ENCODE data around the gene PCDHGA6. TPM values are rescaled to one million over a fixed set of nuclear protein-coding genes. Genes with fewer than 3 reads are reported as not detected.

Gene PCDHGA6
- total RNA-seq, 4 donors from 2014 or later = 3.0 to 6.9 (median 4.6) TPM

DNA sequence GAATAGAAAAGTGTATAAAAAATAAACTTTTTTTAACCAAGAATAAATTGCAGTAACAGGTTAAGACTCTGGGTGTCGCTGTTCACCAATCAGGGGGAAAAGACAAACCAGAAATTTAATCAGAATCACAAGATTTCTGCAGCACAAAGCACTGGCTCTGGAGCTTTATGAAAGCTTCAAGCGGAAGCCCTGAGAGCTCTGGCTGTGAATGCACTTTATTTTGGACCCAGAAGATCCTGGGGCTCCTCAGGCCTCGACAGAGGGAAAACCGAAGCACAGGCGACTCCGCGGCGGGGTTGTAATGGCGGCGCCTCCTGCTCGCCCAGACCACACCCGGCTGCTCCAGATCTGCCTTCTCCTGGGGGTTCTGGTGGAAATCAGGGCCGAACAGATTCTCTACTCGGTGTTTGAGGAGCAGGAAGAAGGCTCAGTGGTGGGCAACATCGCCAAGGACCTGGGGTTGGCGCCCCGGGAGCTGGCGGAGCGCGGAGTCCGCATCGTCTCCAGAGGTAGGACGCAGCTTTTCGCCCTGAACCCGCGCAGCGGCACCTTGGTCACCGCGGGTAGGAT lies 18.7 kb upstream of the PCDHGA6 start, which contains the start of gene PCDHGA4:
Gene PCDHGA4 (plus strand): TSS at position 122 of the 570 bp plus-strand sequence. CDS start 87 bp downstream, at position 209.
- DNase-seq (ENCODE audit: low spot score) (no peak), ATAC-seq (ENCODE audit: low FRiP score) (no peak)
- TF ChIP-seq, protein P1, sequence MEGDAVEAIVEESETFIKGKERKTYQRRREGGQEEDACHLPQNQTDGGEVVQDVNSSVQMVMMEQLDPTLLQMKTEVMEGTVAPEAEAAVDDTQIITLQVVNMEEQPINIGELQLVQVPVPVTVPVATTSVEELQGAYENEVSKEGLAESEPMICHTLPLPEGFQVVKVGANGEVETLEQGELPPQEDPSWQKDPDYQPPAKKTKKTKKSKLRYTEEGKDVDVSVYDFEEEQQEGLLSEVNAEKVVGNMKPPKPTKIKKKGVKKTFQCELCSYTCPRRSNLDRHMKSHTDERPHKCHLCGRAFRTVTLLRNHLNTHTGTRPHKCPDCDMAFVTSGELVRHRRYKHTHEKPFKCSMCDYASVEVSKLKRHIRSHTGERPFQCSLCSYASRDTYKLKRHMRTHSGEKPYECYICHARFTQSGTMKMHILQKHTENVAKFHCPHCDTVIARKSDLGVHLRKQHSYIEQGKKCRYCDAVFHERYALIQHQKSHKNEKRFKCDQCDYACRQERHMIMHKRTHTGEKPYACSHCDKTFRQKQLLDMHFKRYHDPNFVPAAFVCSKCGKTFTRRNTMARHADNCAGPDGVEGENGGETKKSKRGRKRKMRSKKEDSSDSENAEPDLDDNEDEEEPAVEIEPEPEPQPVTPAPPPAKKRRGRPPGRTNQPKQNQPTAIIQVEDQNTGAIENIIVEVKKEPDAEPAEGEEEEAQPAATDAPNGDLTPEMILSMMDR (IDR thresholded peaks at IDR 0.05) = no peak

DNA sequence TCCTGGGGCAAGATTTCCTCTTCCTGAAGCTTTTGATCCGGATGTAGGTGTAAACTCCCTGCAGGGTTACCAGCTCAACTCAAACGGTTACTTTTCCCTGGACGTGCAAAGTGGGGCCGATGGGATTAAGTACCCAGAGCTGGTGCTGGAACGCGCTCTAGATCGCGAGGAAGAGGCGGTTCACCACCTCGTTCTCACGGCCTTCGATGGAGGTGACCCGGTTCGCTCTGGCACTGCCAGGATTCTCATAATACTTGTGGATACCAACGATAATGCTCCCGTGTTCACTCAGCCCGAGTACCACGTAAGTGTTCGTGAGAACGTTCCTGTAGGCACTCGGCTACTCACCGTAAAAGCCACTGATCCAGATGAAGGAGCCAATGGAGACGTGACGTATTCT lies 18.1 kb upstream of the PCDHGA6 start:
- TF ChIP-seq, protein P1 (IDR thresholded peaks at IDR 0.05) = no peak
- DNase-seq (ENCODE audit: low spot score) = no peak
- no peak for ATAC-seq (ENCODE audit: low FRiP score)

DNA sequence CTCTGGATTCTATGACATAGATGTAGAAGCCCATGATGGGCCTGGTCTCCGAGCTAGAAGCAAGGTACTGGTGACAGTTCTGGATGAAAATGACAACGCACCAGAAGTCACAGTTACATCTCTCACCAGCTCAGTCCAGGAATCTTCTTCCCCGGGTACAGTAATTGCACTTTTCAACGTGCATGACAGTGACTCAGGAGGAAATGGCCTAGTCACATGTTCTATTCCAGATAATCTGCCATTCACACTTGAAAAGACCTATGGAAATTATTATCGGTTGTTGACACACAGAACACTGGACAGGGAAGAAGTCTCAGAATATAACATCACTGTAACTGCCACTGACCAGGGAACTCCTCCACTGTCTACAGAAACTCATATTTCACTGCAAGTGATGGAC lies 17.6 kb upstream of the PCDHGA6 start:
- ATAC-seq (ENCODE audit: low FRiP score) (no peak), DNase-seq (ENCODE audit: low spot score) (no peak)
- TF ChIP-seq, protein P1 (IDR thresholded peaks at IDR 0.05) = no peak

DNA sequence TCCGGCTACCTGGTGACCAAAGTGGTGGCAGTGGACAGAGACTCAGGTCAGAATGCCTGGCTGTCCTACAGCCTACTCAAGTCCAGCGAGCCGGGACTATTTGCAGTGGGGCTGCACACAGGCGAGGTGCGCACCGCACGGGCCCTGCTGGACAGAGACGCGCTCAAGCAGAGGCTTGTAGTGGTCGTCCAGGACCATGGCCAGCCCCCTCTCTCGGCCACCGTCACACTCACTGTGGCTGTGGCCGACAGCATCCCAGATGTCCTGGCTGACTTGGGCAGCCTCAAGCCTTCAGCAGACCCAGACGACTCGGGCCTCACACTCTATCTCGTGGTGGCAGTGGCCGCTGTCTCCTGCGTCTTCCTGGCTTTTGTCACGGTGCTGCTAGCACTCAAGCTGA lies 16.7 kb upstream of the PCDHGA6 start:
- TF ChIP-seq, protein P1 (IDR thresholded peaks at IDR 0.05) = no peak
- ATAC-seq (ENCODE audit: low FRiP score) (no peak), DNase-seq (ENCODE audit: low spot score) (no peak)

DNA sequence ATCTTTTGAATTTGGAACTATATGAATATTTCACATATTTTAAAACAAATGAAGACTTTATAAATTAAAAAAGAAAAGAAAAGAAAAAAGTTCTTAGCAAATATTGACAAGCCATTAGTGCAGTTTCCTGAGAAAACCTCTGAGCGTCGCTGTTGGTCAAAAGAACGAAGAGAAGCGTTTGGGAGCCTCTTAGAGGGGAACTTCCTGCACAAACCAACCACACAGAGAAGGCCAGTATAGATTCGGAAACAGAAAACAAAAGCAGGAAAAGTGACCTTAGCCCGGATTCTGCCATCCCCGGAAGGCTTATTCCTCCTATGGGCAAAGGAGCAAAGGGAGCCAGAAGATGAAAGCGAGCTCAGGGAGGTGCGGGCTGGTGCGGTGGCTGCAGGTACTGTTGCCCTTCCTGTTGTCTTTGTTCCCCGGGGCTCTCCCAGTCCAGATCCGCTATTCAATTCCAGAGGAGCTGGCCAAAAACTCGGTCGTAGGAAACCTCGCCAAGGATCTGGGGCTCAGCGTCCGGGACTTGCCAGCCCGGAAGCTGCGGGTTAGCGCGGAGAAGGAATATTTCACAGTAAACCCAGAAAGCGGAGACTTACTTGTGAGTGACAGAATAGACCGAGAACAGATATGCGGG lies 13.8 kb upstream of the PCDHGA6 start, which contains the start of gene PCDHGB2:
Gene PCDHGB2 (plus strand): TSS at position 205 of the 637 bp plus-strand sequence. CDS start 142 bp downstream, at position 347.
- TF ChIP-seq, protein P1 (IDR thresholded peaks at IDR 0.05) = no peak
- ATAC-seq (ENCODE audit: low FRiP score) (no peak), DNase-seq (ENCODE audit: low spot score) (no peak)

DNA sequence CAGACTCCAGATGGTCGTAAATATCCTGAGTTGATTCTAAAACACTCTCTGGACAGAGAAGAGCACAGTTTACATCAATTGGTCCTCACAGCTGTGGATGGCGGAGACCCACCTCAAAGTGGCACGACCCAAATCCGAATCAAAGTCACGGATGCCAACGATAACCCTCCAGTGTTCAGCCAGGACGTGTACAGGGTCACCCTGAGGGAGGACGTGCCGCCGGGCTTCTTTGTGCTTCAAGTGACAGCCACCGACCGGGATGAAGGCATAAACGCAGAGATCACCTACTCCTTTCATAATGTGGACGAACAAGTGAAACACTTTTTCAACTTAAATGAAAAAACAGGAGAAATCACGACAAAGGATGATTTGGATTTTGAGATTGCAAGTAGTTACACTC lies 13.0 kb upstream of the PCDHGA6 start:
- no peak for ATAC-seq (ENCODE audit: low FRiP score)
- TF ChIP-seq, protein P1 (IDR thresholded peaks at IDR 0.05) = no peak
- no peak for DNase-seq (ENCODE audit: low spot score)

DNA sequence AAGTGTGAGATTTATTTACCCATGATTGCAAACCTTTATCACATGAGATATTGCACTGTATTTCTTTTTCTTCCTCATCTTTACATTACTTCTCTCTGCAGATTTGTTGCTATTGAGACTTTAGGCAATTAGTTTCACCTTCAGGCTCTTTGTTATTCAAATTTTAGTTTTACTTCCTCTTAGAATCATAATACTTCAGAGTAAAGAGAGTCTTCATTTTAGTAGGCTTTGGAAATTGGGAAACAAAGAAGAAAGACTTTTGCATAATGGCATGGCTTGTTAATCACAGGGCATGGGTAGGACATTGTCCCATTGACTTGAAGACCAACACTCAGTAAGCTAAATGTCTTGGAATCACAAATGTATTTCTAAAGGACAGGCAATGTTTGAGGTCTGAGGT lies 11.0 kb upstream of the PCDHGA6 start:
- TF ChIP-seq, protein P1 (IDR thresholded peaks at IDR 0.05) = no peak
- no peak for ATAC-seq (ENCODE audit: low FRiP score)
- DNase-seq (ENCODE audit: low spot score) = no peak

Measured in omental fat pad (tissue), 4 donors.